GM11168 (cell line): Measurements from ENCODE around the gene MCCD1.
"Not testable (repeated sequence)": the region's sequence is repeated elsewhere in the genome, so short reads cannot be mapped to it uniquely, and the experiment has no call there.

Experiments used
- in situ Hi-C: fragments of 300-500 bp; cut with MboI; formaldehyde crosslinking; loops from one replicate; pipeline ENCODE4 v1.12.0; 2022; ENCODE audit warnings: low sequenced_read_pairs; ENCODE audit not compliant: unreplicated experiment

Gene MCCD1

DNA sequence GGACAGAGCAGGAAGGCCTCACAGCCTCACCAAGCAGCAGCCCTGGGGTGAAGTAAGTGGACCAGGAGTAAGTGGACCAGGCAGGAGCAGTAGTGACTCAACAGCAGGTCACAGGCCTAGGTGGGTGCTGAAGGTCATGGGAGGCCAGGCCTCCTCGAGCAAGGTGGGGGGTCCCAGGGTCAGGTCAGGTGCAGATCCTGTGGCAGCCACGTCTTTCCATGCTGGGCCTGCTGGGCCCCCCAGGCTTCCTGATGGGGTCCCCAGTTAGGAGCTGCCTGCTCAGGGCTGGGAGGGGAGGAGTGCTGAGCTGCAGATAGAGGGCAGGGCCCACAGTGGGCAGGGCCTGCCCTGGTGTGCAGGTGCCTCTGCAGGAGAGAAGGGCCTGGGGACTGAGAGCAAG, 19.7 kb upstream of the MCCD1 start:
- in situ Hi-C loops, result not testable (repeated sequence)

DNA sequence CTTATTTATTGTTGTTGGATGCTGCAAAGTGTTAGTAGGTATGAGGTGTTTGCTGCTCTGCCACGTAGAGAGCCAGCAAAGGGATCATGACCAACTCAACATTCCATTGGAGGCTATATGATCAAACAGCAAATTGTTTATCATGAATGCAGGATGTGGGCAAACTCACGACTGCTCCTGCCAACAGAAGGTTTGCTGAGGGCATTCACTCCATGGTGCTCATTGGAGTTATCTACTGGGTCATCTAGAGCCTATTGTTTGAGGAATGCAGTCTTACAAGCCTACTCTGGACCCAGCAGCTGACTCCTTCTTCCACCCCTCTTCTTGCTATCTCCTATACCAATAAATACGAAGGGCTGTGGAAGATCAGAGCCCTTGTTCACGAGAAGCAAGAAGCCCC, 18.8 kb upstream of the MCCD1 start:
- in situ Hi-C loops, result no loop called here

DNA sequence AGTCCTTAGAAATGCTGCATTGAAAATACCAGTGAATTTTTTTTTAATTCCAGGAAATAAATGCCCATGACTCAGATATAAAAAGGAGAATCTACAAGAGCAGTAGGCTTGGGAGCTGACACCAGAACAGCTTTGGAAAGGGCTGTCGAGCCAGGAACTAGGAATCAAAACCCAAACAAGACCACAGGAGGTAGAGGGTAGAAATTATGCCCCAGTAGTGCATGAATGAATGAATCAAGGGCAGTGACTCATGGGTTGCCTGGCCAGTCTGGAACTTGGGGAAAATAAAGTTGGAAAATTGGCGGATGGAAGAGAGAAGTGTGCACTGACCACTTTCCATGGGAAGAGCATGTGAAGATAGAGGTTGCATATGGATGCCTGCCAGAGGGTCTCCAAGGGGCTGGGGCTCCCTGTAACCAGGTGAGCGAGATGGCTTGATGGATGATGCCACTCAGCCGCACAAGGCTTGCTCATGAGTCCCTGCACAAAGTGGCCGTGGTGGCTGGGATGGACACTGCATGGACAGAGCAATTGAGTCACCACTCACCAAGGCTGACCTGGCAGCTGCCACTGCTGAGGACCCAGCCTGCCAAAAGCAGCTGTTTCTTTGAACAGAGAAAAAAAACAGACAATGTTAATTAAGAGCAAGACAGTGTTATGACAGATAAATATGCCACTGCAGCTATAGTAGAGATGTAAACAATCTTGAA, 15.2 kb upstream of the MCCD1 start:
- in situ Hi-C loops, result no loop called here

GRCh38 chr6:31521835-31522234, 6.9 kb upstream of the MCCD1 start:
- in situ Hi-C loops, result no loop called here

DNA sequence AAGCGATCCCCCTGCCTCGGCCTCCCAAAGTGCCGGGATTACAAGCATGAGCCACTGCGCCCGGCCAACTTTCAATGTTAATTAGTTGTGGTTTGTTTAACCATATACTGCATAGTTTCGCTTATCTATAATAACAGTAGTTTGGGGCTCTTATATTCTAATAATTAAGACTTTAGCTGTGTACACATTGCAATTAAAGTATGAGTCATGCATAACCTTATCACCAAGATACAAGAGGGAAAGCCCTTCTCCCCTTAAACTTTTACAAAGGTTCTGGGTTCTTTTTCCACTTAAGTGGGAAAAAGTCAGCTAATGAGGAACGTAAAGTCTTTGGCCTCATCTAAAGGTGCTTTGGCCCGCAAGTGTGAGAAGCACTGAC, 3.2 kb upstream of the MCCD1 start:
- in situ Hi-C loops, result no loop called here

GRCh38 chr6:31525932-31526591, 2.7 kb upstream of the MCCD1 start:
- in situ Hi-C loops, result no loop called here

- in situ Hi-C loops, result no loop called here
Observed at GRCh38 chr6:31528307-31528777, 420 bp upstream of the MCCD1 start.

DNA sequence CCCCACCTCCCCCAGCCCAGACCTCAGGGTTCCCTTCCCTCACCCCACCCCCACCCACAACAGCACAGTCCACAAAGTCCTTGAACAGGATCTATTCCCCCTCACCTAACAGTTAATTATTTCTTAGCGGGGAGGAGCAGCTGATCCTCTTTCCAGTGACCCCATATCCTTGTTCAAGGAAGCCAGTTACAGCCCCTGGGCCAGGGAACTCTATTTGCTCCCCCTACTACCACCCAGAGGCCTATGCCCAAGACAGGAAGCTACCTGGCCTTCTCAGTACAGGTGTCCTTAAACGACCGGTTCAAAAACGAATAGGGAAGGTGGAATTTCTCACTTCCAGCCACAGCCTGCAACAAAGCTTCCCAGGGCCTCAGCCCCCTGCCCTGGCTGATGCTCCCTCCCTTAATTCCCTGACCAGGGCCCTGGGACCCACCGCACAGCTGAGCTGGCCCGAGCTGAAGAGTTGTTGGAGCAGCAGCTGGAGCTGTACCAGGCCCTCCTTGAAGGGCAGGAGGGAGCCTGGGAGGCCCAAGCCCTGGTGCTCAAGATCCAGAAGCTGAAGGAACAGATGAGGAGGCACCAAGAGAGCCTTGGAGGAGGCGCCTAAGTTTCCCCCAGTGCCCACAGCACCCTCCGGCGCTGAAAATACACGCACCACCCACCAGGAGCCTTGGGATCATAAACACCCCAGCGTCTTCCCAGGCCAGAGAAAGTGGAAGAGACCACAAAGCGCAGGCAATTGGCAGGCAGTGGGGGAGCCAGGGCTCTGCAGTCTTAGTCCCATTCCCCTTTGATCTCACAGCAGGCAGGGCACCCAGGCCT, 778 bp downstream of the MCCD1 start:
- in situ Hi-C loops, result no loop called here

DNA sequence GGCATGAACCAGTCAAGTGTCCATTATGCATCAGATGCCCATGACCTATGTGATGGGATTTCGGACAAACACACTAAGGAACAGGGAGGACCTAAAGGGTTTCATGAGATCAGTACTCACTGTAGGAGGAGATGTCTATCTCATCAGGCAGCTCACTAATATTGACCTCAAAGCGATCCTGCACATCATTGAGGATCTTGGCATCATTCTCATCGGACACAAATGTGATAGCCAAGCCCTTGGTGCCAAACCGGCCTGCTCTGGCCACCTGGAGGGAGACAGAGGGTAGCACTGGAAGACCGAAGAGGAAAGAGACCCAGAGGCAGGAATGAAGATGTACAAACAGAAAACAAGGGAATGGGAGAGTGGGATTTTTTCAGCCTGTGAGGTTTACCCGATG, 1.9 kb downstream of the MCCD1 start:
- in situ Hi-C loops, result no loop called here

- in situ Hi-C loops, result no loop called here
Observed at GRCh38 chr6:31531162-31531561, 2.4 kb downstream of the MCCD1 start.

DNA sequence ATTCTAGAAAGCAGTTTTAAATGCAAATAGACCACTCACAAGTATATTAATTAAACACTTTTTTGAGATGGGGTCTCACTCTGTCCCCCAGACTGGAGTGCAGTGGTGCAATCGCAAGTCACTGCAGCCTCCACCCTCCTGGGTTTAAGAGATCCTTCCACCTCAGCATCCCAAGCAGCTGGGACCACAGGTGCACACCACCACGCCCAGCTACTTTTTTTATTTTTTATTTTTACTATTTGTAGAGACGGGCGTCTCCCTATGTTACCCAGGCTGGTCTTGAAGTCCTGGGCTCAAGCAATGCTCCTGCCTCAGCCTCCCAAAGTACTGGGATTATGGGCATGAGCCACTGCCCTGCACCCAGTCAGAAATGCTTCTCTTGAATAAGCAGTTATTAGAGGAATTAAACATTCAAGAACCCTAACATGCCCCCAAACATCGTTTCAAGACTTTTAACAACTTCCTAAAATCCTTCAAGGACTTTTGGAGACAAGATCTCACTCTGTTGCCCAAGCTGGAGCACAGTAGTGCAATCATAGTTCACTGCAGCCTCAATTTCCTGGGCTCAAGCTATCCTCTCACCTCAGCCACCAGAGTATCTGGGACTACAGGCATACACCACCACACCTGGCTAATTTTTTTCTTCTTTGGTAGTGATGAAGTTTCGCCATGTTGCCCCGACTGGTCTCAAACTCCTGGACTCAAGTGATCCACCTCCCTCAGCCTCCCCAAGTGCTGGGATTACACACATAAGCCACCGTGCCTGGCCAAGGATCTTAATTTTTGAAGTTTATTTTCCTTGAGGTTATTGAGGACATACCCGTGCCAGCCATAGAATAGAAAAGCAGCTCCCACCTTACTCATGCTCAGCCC, 3.2 kb downstream of the MCCD1 start:
- in situ Hi-C loops, result no loop called here

DNA sequence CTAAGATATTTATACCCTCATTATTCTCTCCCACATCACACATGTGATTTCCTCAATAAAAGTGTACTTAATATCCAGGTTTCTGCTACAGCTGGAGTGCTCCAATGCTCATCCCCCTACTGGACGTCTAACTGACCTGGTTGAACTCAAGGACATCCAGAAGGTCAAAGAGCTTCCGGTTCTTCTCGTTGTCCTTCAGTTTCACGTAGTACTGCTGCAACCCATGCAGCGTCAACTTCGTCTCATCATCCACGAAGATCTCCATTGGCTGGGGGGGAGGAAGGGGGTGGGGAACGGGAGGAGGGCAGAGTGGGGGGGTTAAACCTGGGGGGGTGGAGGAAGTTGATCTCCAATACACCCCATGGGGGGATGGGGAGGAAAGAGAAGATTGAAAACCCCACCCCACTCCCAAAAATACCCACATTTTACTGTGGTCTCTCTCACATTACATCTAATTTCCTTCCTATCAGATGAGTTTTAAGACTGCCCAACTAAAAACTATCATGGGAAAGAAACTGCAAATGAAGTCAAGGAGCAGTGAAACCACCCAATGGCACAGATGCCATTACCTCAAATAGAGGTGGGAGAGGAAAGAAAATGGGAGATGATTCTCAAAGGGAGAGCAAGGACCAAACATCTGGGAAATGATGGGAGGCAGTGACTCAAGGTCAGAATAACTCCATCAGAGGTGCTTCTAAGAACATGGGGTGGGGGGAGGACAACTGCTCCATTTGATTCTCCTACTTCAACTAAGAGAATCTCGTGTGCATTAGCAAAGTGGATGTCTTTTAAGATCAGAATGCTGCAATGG, 4.1 kb downstream of the MCCD1 start:
- in situ Hi-C loops, result no loop called here

DNA sequence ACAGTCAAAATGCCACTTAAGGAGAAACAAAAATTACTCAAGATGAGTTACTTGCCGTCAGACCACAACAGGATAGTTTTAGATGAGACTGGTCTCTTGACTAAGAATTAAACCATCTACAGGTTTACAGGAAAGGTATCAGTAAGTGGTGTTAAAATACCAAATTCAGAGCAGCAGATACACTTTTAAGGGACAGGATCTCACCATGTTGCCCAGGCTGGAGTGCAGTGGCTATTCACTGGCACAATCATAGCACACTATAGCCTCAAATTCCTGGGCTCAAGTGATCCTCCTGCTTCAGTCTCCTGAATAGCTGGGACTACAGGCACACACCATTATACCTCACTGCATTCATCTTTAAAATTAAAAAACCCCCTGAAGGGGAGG, 4.7 kb downstream of the MCCD1 start:
- in situ Hi-C loops, result no loop called here

DNA sequence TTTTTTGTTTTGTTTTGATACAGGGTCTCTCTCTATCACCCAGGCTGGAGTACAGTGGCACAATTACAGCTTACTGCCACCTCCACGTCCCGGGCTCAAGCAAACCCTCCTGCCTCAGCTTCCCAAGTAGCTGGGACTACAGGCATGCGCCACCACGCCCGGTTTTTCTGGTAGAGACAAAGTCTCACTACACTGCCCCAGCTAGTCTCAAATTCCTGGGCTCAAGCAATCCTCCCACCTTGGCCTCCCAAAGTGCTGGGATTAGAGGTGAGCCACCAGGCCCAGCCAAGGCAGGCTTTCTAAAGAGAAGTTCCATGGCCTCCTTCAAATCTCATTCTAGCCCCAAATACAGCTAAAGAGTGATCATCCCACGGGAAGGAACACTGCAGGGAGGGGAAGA, 5.2 kb downstream of the MCCD1 start:
- in situ Hi-C loops, result no loop called here

DNA sequence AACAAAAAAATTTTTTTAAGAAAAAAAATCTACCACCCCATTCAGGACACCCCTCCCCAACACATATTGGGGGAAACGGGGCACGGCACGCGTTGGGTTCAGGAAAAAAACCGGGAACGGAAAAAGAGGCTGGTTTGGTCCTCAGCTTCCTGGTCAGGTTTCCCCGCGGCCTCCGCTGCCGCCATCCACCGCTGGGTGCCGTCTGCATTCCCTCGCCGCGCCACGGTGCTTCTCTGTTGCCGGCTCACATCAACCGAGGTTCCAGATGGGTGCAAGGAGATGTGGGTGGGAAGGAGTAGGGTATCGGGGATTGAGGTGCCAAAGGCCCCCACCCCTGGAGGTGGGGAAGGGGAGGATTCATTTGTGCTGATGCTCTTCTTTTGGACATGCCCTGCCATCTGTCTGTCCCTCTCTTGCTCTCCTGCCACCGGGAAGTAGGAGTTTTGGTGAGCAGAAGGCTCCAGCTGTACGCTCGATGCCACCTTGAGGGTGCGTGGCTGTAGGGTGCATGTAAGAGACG, 5.8 kb downstream of the MCCD1 start:
- in situ Hi-C loops, result no loop called here

- in situ Hi-C loops, result no loop called here
Observed at GRCh38 chr6:31535538-31536324, 7.0 kb downstream of the MCCD1 start.

GRCh38 chr6:31538805-31539400, 10.1 kb downstream of the MCCD1 start:
- in situ Hi-C loops, result no loop called here

- in situ Hi-C loops, result loop anchor here (5.0 kb wide), 1 partner anchor 48 kb away; no protein-coding TSS in a partner anchor
Observed at GRCh38 chr6:31540640-31541039, 11.9 kb downstream of the MCCD1 start.
